ENCODE results near the gene SCAI.

DNA sequence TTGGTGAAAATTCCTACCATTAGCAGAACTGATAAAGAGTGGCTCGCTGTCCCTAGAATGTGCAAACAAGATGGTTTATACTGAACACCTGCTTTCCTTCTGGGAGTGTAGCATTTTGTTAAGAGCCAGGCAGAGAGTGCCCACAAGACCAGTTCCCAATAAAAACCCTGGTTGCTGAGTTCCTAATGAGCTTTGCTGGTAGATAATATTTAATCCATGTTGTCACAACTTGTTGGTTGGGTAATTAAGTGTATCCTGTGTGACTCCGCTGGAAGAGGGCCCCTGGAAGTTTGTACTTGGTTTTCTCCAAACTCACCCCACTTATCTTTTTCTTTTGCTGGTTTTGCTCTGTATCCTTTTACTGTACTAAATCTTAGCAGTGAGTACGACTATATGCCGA, 162.9 kb downstream of the SCAI start:
- TF ChIP-seq, protein P1, sequence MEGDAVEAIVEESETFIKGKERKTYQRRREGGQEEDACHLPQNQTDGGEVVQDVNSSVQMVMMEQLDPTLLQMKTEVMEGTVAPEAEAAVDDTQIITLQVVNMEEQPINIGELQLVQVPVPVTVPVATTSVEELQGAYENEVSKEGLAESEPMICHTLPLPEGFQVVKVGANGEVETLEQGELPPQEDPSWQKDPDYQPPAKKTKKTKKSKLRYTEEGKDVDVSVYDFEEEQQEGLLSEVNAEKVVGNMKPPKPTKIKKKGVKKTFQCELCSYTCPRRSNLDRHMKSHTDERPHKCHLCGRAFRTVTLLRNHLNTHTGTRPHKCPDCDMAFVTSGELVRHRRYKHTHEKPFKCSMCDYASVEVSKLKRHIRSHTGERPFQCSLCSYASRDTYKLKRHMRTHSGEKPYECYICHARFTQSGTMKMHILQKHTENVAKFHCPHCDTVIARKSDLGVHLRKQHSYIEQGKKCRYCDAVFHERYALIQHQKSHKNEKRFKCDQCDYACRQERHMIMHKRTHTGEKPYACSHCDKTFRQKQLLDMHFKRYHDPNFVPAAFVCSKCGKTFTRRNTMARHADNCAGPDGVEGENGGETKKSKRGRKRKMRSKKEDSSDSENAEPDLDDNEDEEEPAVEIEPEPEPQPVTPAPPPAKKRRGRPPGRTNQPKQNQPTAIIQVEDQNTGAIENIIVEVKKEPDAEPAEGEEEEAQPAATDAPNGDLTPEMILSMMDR (IDR thresholded peaks at IDR 0.05 in 8 of 11, conservative IDR thresholded peaks at IDR 0.05 in 3 of 11), result no peak
- TF ChIP-seq POLR2AphosphoS5 (IDR thresholded peaks at IDR 0.05) (no peak), POLR2A (IDR thresholded peaks at IDR 0.05) (no peak)

All from spleen (tissue), 7 donors.